HepG2 (cell line): ENCODE results near the gene HIVEP2. TPM values are rescaled to one million over a fixed set of nuclear protein-coding genes. Genes with fewer than 3 reads are reported as not detected.

Experiments
- ARNTL ChIP-seq: sonication (generic); formaldehyde crosslinking; IDR thresholded peaks from 2 replicates; pipeline ENCODE4 v1.4.0; 2020; ENCODE audit warnings: mild to moderate bottlenecking, missing genetic modification reagents
- CBX1 ChIP-seq: IDR thresholded peaks from one replicate; pipeline ENCODE4 v1.6.1; 2016; ENCODE audit warnings: antibody characterized with exemption, low read depth
- KMT2A ChIP-seq: sonication (generic); formaldehyde crosslinking; IDR thresholded peaks from 2 replicates; pipeline ENCODE4 v1.4.0; 2020; ENCODE audit warnings: missing genetic modification reagents
- MED1 ChIP-seq: sonication (generic); formaldehyde crosslinking; IDR thresholded peaks from 2 replicates; pipeline ENCODE4 v1.4.0; 2020; ENCODE audit warnings: missing genetic modification reagents
- MEIS2 ChIP-seq: sonication (generic); formaldehyde crosslinking; IDR thresholded peaks from 2 replicates; pipeline ENCODE4 v1.9.0; 2021; ENCODE audit warnings: mild to moderate bottlenecking, missing genetic modification reagents
- MTF1 ChIP-seq: sonication (generic); formaldehyde crosslinking; IDR thresholded peaks from 2 replicates; pipeline ENCODE4 v1.5.0; 2020; ENCODE audit warnings: missing genetic modification reagents
- NFATC3 ChIP-seq: sonication (generic); formaldehyde crosslinking; IDR thresholded peaks from 2 replicates; pipeline ENCODE4 v1.5.1; 2020; ENCODE audit warnings: mild to moderate bottlenecking, missing genetic modification reagents
- NFIC ChIP-seq: IDR thresholded peaks from 2 replicates; pipeline ENCODE4 v1.6.1; 2012; ENCODE audit warnings: mild to moderate bottlenecking, low read length, inconsistent platforms
- NR1H2 ChIP-seq: sonication (generic); formaldehyde crosslinking; IDR thresholded peaks from 2 replicates; pipeline ENCODE4 v1.8.1; 2022; ENCODE audit warnings: low read depth, missing genetic modification reagents, borderline replicate concordance
- ONECUT2 ChIP-seq: sonication (generic); formaldehyde crosslinking; IDR thresholded peaks from 2 replicates; pipeline ENCODE4 v1.4.0; 2020; ENCODE audit warnings: missing genetic modification reagents
- PHB2 ChIP-seq: fragments of 450-650 bp; IDR thresholded peaks from 2 replicates; pipeline ENCODE4 v1.6.1; 2018; ENCODE audit not compliant: partially characterized antibody
- REPIN1 ChIP-seq: sonication (generic); formaldehyde crosslinking; IDR thresholded peaks from 2 replicates; pipeline ENCODE4 v1.8.0; 2022; ENCODE audit warnings: missing genetic modification reagents, low read depth, mild to moderate bottlenecking, borderline replicate concordance
- SCMH1 ChIP-seq: sonication (generic); formaldehyde crosslinking; IDR thresholded peaks from 2 replicates; pipeline ENCODE4 v1.9.0; 2021; ENCODE audit warnings: missing genetic modification reagents, mild to moderate bottlenecking, borderline replicate concordance
- SP4 ChIP-seq: sonication (generic); formaldehyde crosslinking; IDR thresholded peaks from 2 replicates; pipeline ENCODE4 v1.8.1; 2023; ENCODE audit warnings: mild to moderate bottlenecking, missing genetic modification reagents
- TBX2 ChIP-seq: sonication (generic); formaldehyde crosslinking; IDR thresholded peaks from 2 replicates; pipeline ENCODE4 v1.5.0; 2020; ENCODE audit warnings: missing genetic modification reagents, mild to moderate bottlenecking, borderline replicate concordance
- ZBTB21 ChIP-seq: sonication (generic); formaldehyde crosslinking; IDR thresholded peaks from 2 replicates; pipeline ENCODE4 v1.4.0; 2020; ENCODE audit warnings: missing genetic modification reagents
- ZMYM3 ChIP-seq: sonication (generic); formaldehyde crosslinking; IDR thresholded peaks from 2 replicates; pipeline ENCODE4 v1.5.1; 2020; ENCODE audit warnings: mild to moderate bottlenecking, missing genetic modification reagents
- ZNF143 ChIP-seq: sonication (generic); formaldehyde crosslinking; IDR thresholded peaks from 2 replicates; pipeline ENCODE4 v1.4.0; 2020; ENCODE audit warnings: missing genetic modification reagents
- ZNF549 ChIP-seq: sonication (generic); formaldehyde crosslinking; IDR thresholded peaks from 2 replicates; pipeline ENCODE4 v1.5.0; 2020; ENCODE audit warnings: missing genetic modification reagents
- ZNF552 ChIP-seq: sonication (generic); formaldehyde crosslinking; IDR thresholded peaks from 2 replicates; pipeline ENCODE4 v1.9.0; 2022; ENCODE audit warnings: missing genetic modification reagents, mild to moderate bottlenecking, borderline replicate concordance
- ZNF558 ChIP-seq: sonication (generic); formaldehyde crosslinking; IDR thresholded peaks from 2 replicates; pipeline ENCODE4 v1.9.0; 2022; ENCODE audit warnings: mild to moderate bottlenecking, missing genetic modification reagents, borderline replicate concordance
- ZNF562 ChIP-seq: sonication (generic); formaldehyde crosslinking; IDR thresholded peaks from 2 replicates; pipeline ENCODE4 v1.8.0; 2022; ENCODE audit warnings: missing genetic modification reagents, borderline replicate concordance
- ZNF709 ChIP-seq: sonication (generic); formaldehyde crosslinking; IDR thresholded peaks from 2 replicates; pipeline ENCODE4 v1.5.0; 2020; ENCODE audit warnings: mild to moderate bottlenecking, missing genetic modification reagents
- ZNF75D ChIP-seq: sonication (generic); formaldehyde crosslinking; IDR thresholded peaks from 2 replicates; pipeline ENCODE4 v1.8.1; 2023; ENCODE audit warnings: missing genetic modification reagents, mild to moderate bottlenecking, borderline replicate concordance
- ZNF773 ChIP-seq: sonication (generic); formaldehyde crosslinking; IDR thresholded peaks from 2 replicates; pipeline ENCODE4 v1.4.0; 2020; ENCODE audit warnings: missing genetic modification reagents, borderline replicate concordance
- ZSCAN12 ChIP-seq: sonication (generic); formaldehyde crosslinking; IDR thresholded peaks from 2 replicates; pipeline ENCODE4 v1.9.0; 2021; ENCODE audit warnings: mild to moderate bottlenecking, missing genetic modification reagents
- polyA plus RNA-seq, 8 experiments: library from polyadenylated mRNA; depleted of rRNA in 3 of 8; stranded (reverse) in 7 of 8; unstranded in 1 of 8; fragments of >200 nt; fragmentation: Illumina TruSeq in 4 of 8; extraction: Trizol in 4 of 8; gene quantifications; 2 replicates each; pipeline versions ENCODE4 v1.2.1 to v1.2.3, GENCODE V29; 2011 to 2016; ENCODE audit warnings: low read depth in 4 of 8, missing spikeins in 1 of 8, mixed read lengths in 1 of 8; ENCODE audit not compliant: insufficient read depth in 1 of 8
- total RNA-seq, 5 experiments: library from RNA; depleted of rRNA; stranded (reverse); fragments of >200 nt; fragmentation: Illumina TruSeq; extraction: Trizol; gene quantifications; 2 replicates each; pipeline ENCODE4 v1.2.3, GENCODE V29; 2016; ENCODE audit warnings: low read depth in 1 of 5
- TF ChIP-seq, protein P1 (sequence below): sonication (generic); IDR thresholded peaks from 2 replicates; pipeline ENCODE4 v1.6.1; 2016; ENCODE audit warnings: low read depth, borderline replicate concordance

The HIVEP2 gene
- total and polyA plus RNA-seq, 2 of the 13 experiments (the other 11 are each of a cell fraction or from before 2014, with no cell fraction given) = 3.4 to 12.9 TPM

DNA sequence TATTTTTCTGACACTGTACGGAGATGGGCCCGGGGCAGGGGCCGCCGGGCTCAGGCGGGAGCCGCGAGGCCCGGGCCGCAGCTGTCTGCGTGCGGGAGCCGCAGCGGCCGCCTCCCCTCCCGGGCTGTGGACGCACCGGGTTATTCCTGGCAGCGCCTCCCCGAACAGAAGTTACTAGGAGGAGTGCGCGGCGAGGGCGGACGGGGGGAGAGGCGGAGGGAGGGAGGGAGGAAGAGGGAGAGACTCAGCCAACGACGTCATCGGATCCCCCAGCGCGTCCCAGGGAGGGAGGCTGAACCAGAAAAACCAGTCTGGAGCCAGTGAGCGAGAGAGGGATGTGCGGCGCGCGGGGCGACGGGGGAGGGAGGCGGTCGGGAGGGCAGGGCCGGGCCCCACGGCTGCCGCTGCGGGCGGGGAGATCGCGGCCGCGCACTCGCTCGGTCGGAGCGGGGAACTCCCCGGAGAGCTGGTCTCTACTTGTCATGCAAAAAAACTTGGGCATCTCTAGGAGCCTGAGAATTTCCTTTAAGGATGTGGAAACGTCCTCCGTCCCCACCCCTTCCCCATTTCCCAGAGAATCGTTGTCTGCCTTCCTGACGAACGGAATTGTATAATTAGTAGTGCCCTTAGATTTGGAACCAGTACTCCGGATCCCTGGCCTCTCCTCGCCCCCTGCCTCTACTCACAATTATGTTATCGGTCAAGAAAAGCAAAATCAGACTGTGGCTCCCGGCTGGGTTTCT, 1.4 kb upstream of the HIVEP2 start (continued):
- TF ChIP-seq ZMYM3 (CRISPR knock-in tag) (no peak), ZBTB21 (CRISPR knock-in tag) (peak; percentile 62), ZSCAN12 (CRISPR knock-in tag) (no peak), ZNF143 (CRISPR knock-in tag) (no peak), TBX2 (CRISPR knock-in tag) (peak; percentile 59), ZNF773 (CRISPR knock-in tag) (no peak), ZNF558 (CRISPR knock-in tag) (peak; percentile 19; the same call in 1 of the 2 replicates), SCMH1 (CRISPR knock-in tag) (no peak), CBX1 (peak; percentile 41), ZNF75D (no peak), NR1H2 (CRISPR knock-in tag) (no peak), SP4 (CRISPR knock-in tag) (0 out of 2 replicates have a peak, but pooled peaks have one; percentile 7), REPIN1 (CRISPR knock-in tag) (no peak), PHB2 (no peak), NFATC3 (CRISPR knock-in tag) (no peak), ONECUT2 (no peak), ZNF562 (CRISPR knock-in tag) (no peak), ZNF552 (no peak), KMT2A (CRISPR knock-in tag) (peak; percentile 64; the same call in 1 of the 2 replicates), MTF1 (CRISPR knock-in tag) (no peak), MEIS2 (CRISPR knock-in tag) (peak; percentile 55), ZNF709 (CRISPR knock-in tag) (no peak; the same call in 1 of the 2 replicates), NFIC (no peak), ARNTL (0 out of 2 replicates have a peak, but pooled peaks have one; percentile 41), MED1 (CRISPR knock-in tag) (peak; percentile 68), ZNF549 (CRISPR knock-in tag) (no peak)
- TF ChIP-seq, protein P1, sequence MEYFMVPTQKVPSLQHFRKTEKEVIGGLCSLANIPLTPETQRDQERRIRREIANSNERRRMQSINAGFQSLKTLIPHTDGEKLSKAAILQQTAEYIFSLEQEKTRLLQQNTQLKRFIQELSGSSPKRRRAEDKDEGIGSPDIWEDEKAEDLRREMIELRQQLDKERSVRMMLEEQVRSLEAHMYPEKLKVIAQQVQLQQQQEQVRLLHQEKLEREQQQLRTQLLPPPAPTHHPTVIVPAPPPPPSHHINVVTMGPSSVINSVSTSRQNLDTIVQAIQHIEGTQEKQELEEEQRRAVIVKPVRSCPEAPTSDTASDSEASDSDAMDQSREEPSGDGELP = peak; percentile 21; the same call in 1 of the 2 replicates
